ENCODE data around the gene C15orf39.

GRCh38 chr15:75158402-75158801, 43.3 kb upstream of the C15orf39 start:
- TF ChIP-seq EZH2 (IDR thresholded peaks at IDR 0.05; ENCODE audit: insufficient read depth, poor library complexity, severe bottlenecking), result no peak
- TF ChIP-seq EZH2phosphoT487 (IDR thresholded peaks at IDR 0.05; ENCODE audit: insufficient read depth, low read depth), result no peak

Measured in GM23248 (cell line).